Astrocyte of the spinal cord (primary cell): ENCODE results near the gene ZC3H7A.

ENCODE experiments used
- DNase-seq: peaks from one replicate; pipeline ENCODE4 v3.0.0; 2011; ENCODE audit warnings: low read depth, low spot score
- H3K4me3 ChIP-seq: 2 replicates; pipeline ENCODE4 v1.5.1; 2011; ENCODE audit warnings: low read depth, mild to moderate bottlenecking, low read length, moderate library complexity
- CTCF ChIP-seq: IDR thresholded peaks from 2 replicates; pipeline ENCODE4 v1.5.1; 2012; ENCODE audit warnings: low read depth, mild to moderate bottlenecking, low read length, inconsistent platforms
- in situ Hi-C: cut with HindIII; loops from 2 replicates; pipeline ENCODE4 v1.10.0; 2017; ENCODE audit warnings: low sequenced_read_pairs

The ZC3H7A gene

GRCh38 chr16:11727796-11728543 is 69.1 kb downstream of the ZC3H7A start:
- no peak for DNase-seq
- in situ Hi-C loops = no loop called here
- TF ChIP-seq CTCF = no peak
- no peak overlapping the region for H3K4me3 ChIP-seq

- in situ Hi-C loops = no loop called here
- no peak for TF ChIP-seq CTCF
- DNase-seq = no peak
- H3K4me3 ChIP-seq = no peak overlapping the region
Measured at GRCh38 chr16:11726008-11726407, 71.0 kb downstream of the ZC3H7A start.

- TF ChIP-seq CTCF = no peak
- DNase-seq = no peak
- in situ Hi-C loops = no loop called here
- H3K4me3 ChIP-seq = no peak overlapping the region
Measured at GRCh38 chr16:11725457-11725856, 71.6 kb downstream of the ZC3H7A start.

- in situ Hi-C loops = no loop called here
Measured at GRCh38 chr16:11722468-11722808, 74.6 kb downstream of the ZC3H7A start.

GRCh38 chr16:11721781-11722467 is 75.1 kb downstream of the ZC3H7A start:
- in situ Hi-C loops = no loop called here
- TF ChIP-seq CTCF = no peak
- no peak for DNase-seq
- H3K4me3 ChIP-seq = no peak overlapping the region

More at GRCh38 chr16:11722468-11722808, 74.6 kb downstream of the ZC3H7A start:
- no peak for DNase-seq
- no peak for TF ChIP-seq CTCF
- no peak overlapping the region for H3K4me3 ChIP-seq

GRCh38 chr16:11719762-11720161 is 77.3 kb downstream of the ZC3H7A start:
- no peak for DNase-seq
- in situ Hi-C loops = no loop called here
- TF ChIP-seq CTCF = no peak
- H3K4me3 ChIP-seq = no peak overlapping the region
